PC-3 (cell line): Measurements from ENCODE around the gene PAX7.

ENCODE experiments used
- CTCF ChIP-seq: fragments of 300-600 bp; sonication (generic); conservative IDR thresholded peaks from 2 replicates; pipeline ENCODE4 v1.5.1; 2017; ENCODE audit warnings: antibody characterized with exemption, low read depth, mild to moderate bottlenecking, low read length
- EZH2 ChIP-seq: fragments of 300-600 bp; sonication (generic); IDR thresholded peaks from one replicate; pipeline ENCODE4 v1.6.1; 2017; ENCODE audit warnings: antibody characterized with exemption, mild to moderate bottlenecking, low read length; ENCODE audit not compliant: unreplicated experiment
- EZH2phosphoT487 ChIP-seq: fragments of 300-600 bp; sonication (generic); IDR thresholded peaks from 2 replicates; pipeline ENCODE4 v1.6.1; 2018; ENCODE audit warnings: mild to moderate bottlenecking, antibody characterized with exemption, low read length, borderline replicate concordance

- no peak for TF ChIP-seq CTCF
- no peak for TF ChIP-seq EZH2
- TF ChIP-seq EZH2phosphoT487 = no peak
Observed at GRCh38 chr1:18750600-18750999, 120.0 kb downstream of the PAX7 start.
